ENCODE results near the gene VWF.
"Not testable (repeated sequence)": the region's sequence is repeated elsewhere in the genome, so short reads cannot be mapped to it uniquely, and the experiment has no call there.

Gene VWF

GRCh38 chr12:6145564-6145963, 21.1 kb upstream of the VWF start:
- no peak for DNase-seq (ENCODE audit: low spot score)

- DNase-seq (ENCODE audit: low spot score), result no peak
Measured at GRCh38 chr12:6143303-6143675, 18.8 kb upstream of the VWF start.

GRCh38 chr12:6142368-6143302, 18.2 kb upstream of the VWF start:
- DNase-seq (ENCODE audit: low spot score), result not testable (repeated sequence)

- DNase-seq (ENCODE audit: low spot score), result not testable (repeated sequence)
Measured at GRCh38 chr12:6141731-6142367, 17.4 kb upstream of the VWF start.

- no peak for DNase-seq (ENCODE audit: low spot score)
Measured at GRCh38 chr12:6140651-6141447, 16.4 kb upstream of the VWF start.

- no peak for DNase-seq (ENCODE audit: low spot score)
Measured at GRCh38 chr12:6135071-6135470, 10.6 kb upstream of the VWF start.

- DNase-seq (ENCODE audit: low spot score), result no peak
Measured at GRCh38 chr12:6133642-6134041, 9.2 kb upstream of the VWF start.

- no peak for DNase-seq (ENCODE audit: low spot score)
Measured at GRCh38 chr12:6132496-6132895, 8.0 kb upstream of the VWF start.

GRCh38 chr12:6125310-6125608, 789 bp upstream of the VWF start:
- DNase-seq (ENCODE audit: low spot score), result no peak

GRCh38 chr12:6123258-6123657, 1.2 kb downstream of the VWF start:
- no peak for DNase-seq (ENCODE audit: low spot score)

- no peak for DNase-seq (ENCODE audit: low spot score)
Measured at GRCh38 chr12:6122201-6122600, 2.3 kb downstream of the VWF start.

- no peak for DNase-seq (ENCODE audit: low spot score)
Measured at GRCh38 chr12:6120796-6121473, 3.5 kb downstream of the VWF start.

GRCh38 chr12:6118891-6119568, 5.4 kb downstream of the VWF start:
- no peak for DNase-seq (ENCODE audit: low spot score)

GRCh38 chr12:6116471-6117021, 7.9 kb downstream of the VWF start:
- no peak for DNase-seq (ENCODE audit: low spot score)

GRCh38 chr12:6115389-6115788, 9.1 kb downstream of the VWF start:
- DNase-seq (ENCODE audit: low spot score), result no peak

GRCh38 chr12:6114476-6114870, 10.0 kb downstream of the VWF start:
- no peak for DNase-seq (ENCODE audit: low spot score)

- DNase-seq (ENCODE audit: low spot score), result no peak
Measured at GRCh38 chr12:6113691-6114475, 10.6 kb downstream of the VWF start.

GRCh38 chr12:6112004-6112403, 12.5 kb downstream of the VWF start:
- no peak for DNase-seq (ENCODE audit: low spot score)

- no peak for DNase-seq (ENCODE audit: low spot score)
Measured at GRCh38 chr12:6110006-6110405, 14.5 kb downstream of the VWF start.

- no peak for DNase-seq (ENCODE audit: low spot score)
Measured at GRCh38 chr12:6106218-6106617, 18.3 kb downstream of the VWF start.

- DNase-seq (ENCODE audit: low spot score), result no peak
Measured at GRCh38 chr12:6104842-6105241, 19.6 kb downstream of the VWF start.

Data from hematopoietic multipotent progenitor cell treated with erythropoietin and hydrocortisone succinate and interleukin-3 and kit ligand, for 17 days (in vitro differentiated cells).